Endodermal cell (in vitro differentiated cells): ENCODE data around the gene HTR3A. TPM values are rescaled to one million over a fixed set of nuclear protein-coding genes. Genes with fewer than 3 reads are reported as not detected.

ENCODE experiments used
- DNase-seq: peaks from one replicate; pipeline ENCODE4 v3.0.0-alpha.2; 2017
- H3K27ac ChIP-seq: 2 replicates; pipeline ENCODE4 v1.5.1; 2013; ENCODE audit warnings: mild to moderate bottlenecking, low read depth, low read length, moderate library complexity
- H3K27me3 ChIP-seq: 2 replicates; pipeline ENCODE4 v1.6.1; 2013; ENCODE audit warnings: mild to moderate bottlenecking, low read length, moderate library complexity; ENCODE audit not compliant: insufficient read depth, control insufficient read depth, poor library complexity, severe bottlenecking
- H3K36me3 ChIP-seq: 2 replicates; pipeline ENCODE4 v1.7.0; 2013; ENCODE audit warnings: mild to moderate bottlenecking, low read length, moderate library complexity; ENCODE audit not compliant: control insufficient read depth, insufficient read depth
- H3K4me1 ChIP-seq: one replicate; pipeline ENCODE4 v1.7.0; 2013; ENCODE audit warnings: low read length; ENCODE audit not compliant: control insufficient read depth, insufficient read depth
- H3K4me3 ChIP-seq: 2 replicates; pipeline ENCODE4 v1.5.1; 2013; ENCODE audit warnings: mild to moderate bottlenecking, low read length, moderate library complexity
- H3K9ac ChIP-seq: 2 replicates; pipeline ENCODE4 v1.6.1; 2013; ENCODE audit warnings: mild to moderate bottlenecking, low read length, moderate library complexity; ENCODE audit not compliant: poor library complexity, severe bottlenecking; ENCODE audit errors: extremely low read depth
- H3K9me3 ChIP-seq: 2 replicates; pipeline ENCODE4 v1.6.1; 2013; ENCODE audit warnings: mild to moderate bottlenecking, low read length, moderate library complexity; ENCODE audit not compliant: control insufficient read depth
- H3K27ac Mint-ChIP-seq: 2 replicates; pipeline ENCODE4 v1.8.0; 2020; ENCODE audit warnings: mixed read lengths
- H3K27me3 Mint-ChIP-seq: 2 replicates; pipeline ENCODE4 v1.8.0; 2021; ENCODE audit warnings: mild to moderate bottlenecking, mixed read lengths; ENCODE audit not compliant: insufficient read depth
- H3K36me3 Mint-ChIP-seq: 2 replicates; pipeline ENCODE4 v1.8.0; 2020; ENCODE audit warnings: low read depth, mixed read lengths
- H3K4me1 Mint-ChIP-seq: 2 replicates; pipeline ENCODE4 v1.8.0; 2020; ENCODE audit warnings: mixed read lengths
- H3K4me3 Mint-ChIP-seq: 2 replicates; pipeline ENCODE4 v1.8.0; 2020; ENCODE audit warnings: mild to moderate bottlenecking, moderate library complexity, mixed read lengths
- H3K9me3 Mint-ChIP-seq: 2 replicates; pipeline ENCODE4 v1.8.0; 2020; ENCODE audit warnings: mild to moderate bottlenecking, mixed read lengths
- WGBS, 2 experiments: methylation state at CpG; one replicate each; pipeline versions ENCODE4 v1.1.5 to v1.1.7; 2013; ENCODE audit warnings: missing lambda C conversion rate in 2 of 2, mixed read lengths in 1 of 2; ENCODE audit not compliant: insufficient coverage in 1 of 2, insufficient read length in 1 of 2; 5-methylcytosine and 5-hydroxymethylcytosine counted together
- total RNA-seq, 2 donors: library from RNA; stranded (reverse); fragmentation: NEBNext Ultra II Directional in 1 of 2; extraction: Animal tissue kit (Norgen Biotek cat#: 25700) in 1 of 2; gene quantifications; 2 replicates in 1 of 2; 3 replicates in 1 of 2; pipeline ENCODE4 v1.2.1, GENCODE V29; 2021
- TF ChIP-seq, protein P1 (sequence below): fragments of 200-600 bp; sonication (generic); conservative IDR thresholded peaks from 2 replicates; pipeline ENCODE4 v1.5.0; 2021; ENCODE audit warnings: antibody characterized with exemption, mild to moderate bottlenecking

The HTR3A gene
- total RNA-seq, 2 donors from 2014 or later: 0.55 TPM; not detected in 1

DNA sequence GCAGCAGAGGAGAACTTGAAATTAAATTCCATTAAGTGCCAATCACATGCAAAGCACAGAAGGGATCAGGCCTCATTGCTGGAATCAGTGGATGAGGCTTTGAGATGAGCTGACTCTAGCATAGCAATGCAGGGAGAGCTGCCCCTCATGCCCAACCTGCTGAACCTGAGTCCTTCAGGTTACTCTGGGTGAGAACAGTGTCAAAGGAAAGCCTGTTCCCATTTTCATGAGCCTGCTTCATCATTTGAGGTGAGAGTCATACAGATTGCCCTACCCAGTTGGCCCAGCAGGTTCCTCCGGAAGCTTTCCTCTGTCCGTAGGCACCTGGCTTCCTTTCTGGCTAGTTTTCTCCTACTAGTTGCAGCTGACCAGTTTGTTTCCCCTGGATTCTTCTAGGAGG, 58.7 kb downstream of the HTR3A start:
- Histone ChIP-seq H3K36me3 (no peaks in the 10 kb centered on the region), H3K27ac (no peak overlapping the region), H3K9ac (no peak overlapping the region), H3K9me3 (no peaks in the 10 kb centered on the region), H3K27me3 (peaks cover 14% of the 10 kb centered on the region), H3K4me1 (peaks cover 3% of the 10 kb centered on the region), H3K4me3 (no peak overlapping the region)
- no peaks in the 10 kb centered on the region for H3K36me3 Mint-ChIP-seq
- peaks cover 4% of the 10 kb centered on the region for H3K4me1 Mint-ChIP-seq
- DNase-seq: no peak
- H3K9me3 Mint-ChIP-seq: no peaks in the 10 kb centered on the region
- no peak overlapping the region for H3K4me3 Mint-ChIP-seq
- H3K27ac Mint-ChIP-seq: no peak overlapping the region
- peaks cover 49% of the 10 kb centered on the region for H3K27me3 Mint-ChIP-seq
- TF ChIP-seq, protein P1, sequence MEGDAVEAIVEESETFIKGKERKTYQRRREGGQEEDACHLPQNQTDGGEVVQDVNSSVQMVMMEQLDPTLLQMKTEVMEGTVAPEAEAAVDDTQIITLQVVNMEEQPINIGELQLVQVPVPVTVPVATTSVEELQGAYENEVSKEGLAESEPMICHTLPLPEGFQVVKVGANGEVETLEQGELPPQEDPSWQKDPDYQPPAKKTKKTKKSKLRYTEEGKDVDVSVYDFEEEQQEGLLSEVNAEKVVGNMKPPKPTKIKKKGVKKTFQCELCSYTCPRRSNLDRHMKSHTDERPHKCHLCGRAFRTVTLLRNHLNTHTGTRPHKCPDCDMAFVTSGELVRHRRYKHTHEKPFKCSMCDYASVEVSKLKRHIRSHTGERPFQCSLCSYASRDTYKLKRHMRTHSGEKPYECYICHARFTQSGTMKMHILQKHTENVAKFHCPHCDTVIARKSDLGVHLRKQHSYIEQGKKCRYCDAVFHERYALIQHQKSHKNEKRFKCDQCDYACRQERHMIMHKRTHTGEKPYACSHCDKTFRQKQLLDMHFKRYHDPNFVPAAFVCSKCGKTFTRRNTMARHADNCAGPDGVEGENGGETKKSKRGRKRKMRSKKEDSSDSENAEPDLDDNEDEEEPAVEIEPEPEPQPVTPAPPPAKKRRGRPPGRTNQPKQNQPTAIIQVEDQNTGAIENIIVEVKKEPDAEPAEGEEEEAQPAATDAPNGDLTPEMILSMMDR: peak; percentile 13
- WGBS, 2 experiments: 86% methylated on average over 2 of the region's 2 CpGs; no CpG with 5 or more reads in 1 of the 2 experiments

DNA sequence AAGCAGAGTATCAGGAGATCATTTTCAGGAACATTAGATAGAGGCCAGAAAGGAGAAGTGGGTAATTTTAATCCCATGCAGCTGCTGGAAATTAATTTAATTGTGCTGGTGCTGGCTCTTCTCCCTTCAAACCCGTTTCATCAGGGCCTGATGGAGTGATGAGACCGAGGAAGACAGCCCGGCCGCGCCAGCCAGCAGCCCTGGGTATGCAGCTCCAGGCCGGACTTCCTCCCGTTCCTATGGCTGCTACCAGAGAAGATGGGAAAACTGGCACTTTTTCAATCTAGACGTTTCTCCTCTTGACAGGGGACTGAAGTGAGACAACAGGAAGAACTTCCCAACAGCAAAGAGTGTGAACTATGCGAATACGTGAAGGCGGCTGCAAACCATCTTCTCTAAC, 60.0 kb downstream of the HTR3A start:
- WGBS, 2 experiments: 93 to 94% methylated on average over 7 to 11 of the region's 11 CpGs

DNA sequence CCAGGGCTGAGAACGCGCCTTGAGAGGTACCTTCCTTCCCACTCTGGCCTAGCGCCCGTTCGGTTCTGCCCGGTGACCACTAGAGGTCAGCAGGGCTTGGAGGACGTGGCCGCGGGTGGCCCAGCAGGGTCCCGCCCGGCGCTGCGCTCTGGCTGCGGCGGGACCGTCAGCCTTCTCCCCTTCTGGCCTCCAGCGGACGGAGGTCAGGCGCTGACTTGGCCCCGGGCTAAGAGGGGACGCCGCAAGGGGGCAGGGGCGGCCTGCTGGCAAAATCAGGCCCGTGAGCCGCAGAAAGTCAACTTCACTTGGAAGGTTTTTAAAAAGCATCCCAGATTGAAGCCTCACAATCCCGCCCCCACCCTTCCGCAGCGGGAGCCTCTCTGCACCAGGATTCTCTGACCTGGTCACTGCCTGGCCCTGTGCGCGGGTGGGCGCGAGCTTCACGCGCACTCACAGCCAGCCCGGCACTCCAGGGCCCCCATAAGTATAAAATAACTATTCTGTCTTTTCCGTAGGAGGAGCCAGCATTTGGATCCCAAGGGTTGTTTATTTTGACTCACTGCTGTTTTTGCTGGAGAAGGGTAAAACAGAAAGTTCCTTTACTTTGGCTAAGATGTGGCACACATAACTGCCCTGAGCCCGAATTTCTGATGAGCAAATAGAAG, 61.4 kb downstream of the HTR3A start:
- H3K36me3 Mint-ChIP-seq: no peaks in the 10 kb centered on the region
- peaks cover 4% of the 10 kb centered on the region for H3K4me1 Mint-ChIP-seq
- TF ChIP-seq, protein P1: peak; percentile 99
- H3K4me3 Mint-ChIP-seq: no peak overlapping the region
- DNase-seq: peak; percentile 97
- H3K9me3 Mint-ChIP-seq: no peaks in the 10 kb centered on the region
- H3K27me3 ChIP-seq: peaks cover 14% of the 10 kb centered on the region
- 11 to 18% methylated on average over 16 to 37 of the region's 37 CpGs for WGBS, 2 experiments
- H3K9me3 ChIP-seq: no peaks in the 10 kb centered on the region
- peaks cover 30% of the 10 kb centered on the region for H3K27me3 Mint-ChIP-seq
- H3K27ac Mint-ChIP-seq: no peak overlapping the region
- H3K36me3 ChIP-seq: no peaks in the 10 kb centered on the region
- no peak overlapping the region for H3K9ac ChIP-seq
- no peak overlapping the region for H3K4me3 ChIP-seq
- H3K4me1 ChIP-seq: peaks cover 3% of the 10 kb centered on the region
- H3K27ac ChIP-seq: no peak overlapping the region

More for the DNA sequence above, 60.0 kb downstream of the HTR3A start:
- Histone ChIP-seq H3K36me3 (no peaks in the 10 kb centered on the region), H3K9ac (no peak overlapping the region), H3K27me3 (peaks cover 14% of the 10 kb centered on the region), H3K27ac (no peak overlapping the region), H3K4me3 (no peak overlapping the region), H3K9me3 (no peaks in the 10 kb centered on the region), H3K4me1 (peaks cover 3% of the 10 kb centered on the region)
- H3K27ac Mint-ChIP-seq: no peak overlapping the region
- no peaks in the 10 kb centered on the region for H3K9me3 Mint-ChIP-seq
- H3K4me1 Mint-ChIP-seq: peaks cover 4% of the 10 kb centered on the region
- no peak overlapping the region for H3K4me3 Mint-ChIP-seq
- TF ChIP-seq, protein P1: no peak
- no peak for DNase-seq
- peaks cover 40% of the 10 kb centered on the region for H3K27me3 Mint-ChIP-seq
- H3K36me3 Mint-ChIP-seq: no peaks in the 10 kb centered on the region
